ENCODE results near the gene NRXN3.

DNA sequence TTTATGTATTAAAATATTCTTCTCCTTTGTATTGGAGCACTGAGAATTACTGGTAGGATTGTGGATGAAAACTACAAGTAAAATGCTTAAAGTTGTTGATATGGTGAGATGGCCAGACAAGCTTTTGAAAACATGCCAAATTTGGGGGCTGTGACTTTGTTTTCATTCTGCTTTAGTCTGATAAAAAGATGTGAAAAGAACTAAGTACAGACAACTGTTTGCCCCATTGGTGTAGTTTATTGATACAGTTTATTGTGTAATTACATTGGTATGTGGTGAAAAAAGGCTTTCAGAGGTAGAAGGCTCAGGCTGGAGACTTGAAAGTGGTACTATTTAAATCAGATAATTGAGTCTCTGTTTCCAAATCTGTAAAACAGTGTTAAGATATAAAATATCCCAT lies 1294.3 kb downstream of the NRXN3 start:
- TF ChIP-seq CTCF (IDR thresholded peaks at IDR 0.05) (no peak), POLR2A (IDR thresholded peaks at IDR 0.05) (no peak)

Measured in body of pancreas (tissue), 4 donors.